GM12872 (cell line): Measurements from ENCODE around the gene CIITA.

Experiments used
- CTCF ChIP-seq: IDR thresholded peaks from 3 replicates; pipeline ENCODE4 v1.5.1; 2011; ENCODE audit warnings: low read depth, mild to moderate bottlenecking, low read length, moderate library complexity; ENCODE audit not compliant: insufficient read depth

CIITA gene

GRCh38 chr16:10967986-10968385 lies 91.0 kb downstream of the CIITA start:
- TF ChIP-seq CTCF: no peak

- no peak for TF ChIP-seq CTCF
Observed at GRCh38 chr16:10968498-10968897, 91.5 kb downstream of the CIITA start.

GRCh38 chr16:10969615-10970014 lies 92.6 kb downstream of the CIITA start:
- TF ChIP-seq CTCF: no peak

GRCh38 chr16:10970065-10970464 lies 93.1 kb downstream of the CIITA start:
- no peak for TF ChIP-seq CTCF

- peak; percentile 68 for TF ChIP-seq CTCF
Observed at GRCh38 chr16:10971560-10971961, 94.6 kb downstream of the CIITA start.

GRCh38 chr16:10972108-10972818 lies 95.3 kb downstream of the CIITA start:
- no peak for TF ChIP-seq CTCF

GRCh38 chr16:10972819-10973464 lies 95.9 kb downstream of the CIITA start:
- TF ChIP-seq CTCF: no peak
